GM18498 (cell line): Measurements from ENCODE around the gene EBNA1BP2.
"Not testable (repeated sequence)": the region's sequence is repeated elsewhere in the genome, so short reads cannot be mapped to it uniquely, and the experiment has no call there.

ENCODE experiments used
- ATAC-seq: cut with Tn5 transposase; IDR thresholded peaks from one replicate; pipeline ENCODE4 v1.9.1; 2021; ENCODE audit warnings: mild to moderate bottlenecking, moderate library complexity; ENCODE audit not compliant: unreplicated experiment

Gene EBNA1BP2

DNA sequence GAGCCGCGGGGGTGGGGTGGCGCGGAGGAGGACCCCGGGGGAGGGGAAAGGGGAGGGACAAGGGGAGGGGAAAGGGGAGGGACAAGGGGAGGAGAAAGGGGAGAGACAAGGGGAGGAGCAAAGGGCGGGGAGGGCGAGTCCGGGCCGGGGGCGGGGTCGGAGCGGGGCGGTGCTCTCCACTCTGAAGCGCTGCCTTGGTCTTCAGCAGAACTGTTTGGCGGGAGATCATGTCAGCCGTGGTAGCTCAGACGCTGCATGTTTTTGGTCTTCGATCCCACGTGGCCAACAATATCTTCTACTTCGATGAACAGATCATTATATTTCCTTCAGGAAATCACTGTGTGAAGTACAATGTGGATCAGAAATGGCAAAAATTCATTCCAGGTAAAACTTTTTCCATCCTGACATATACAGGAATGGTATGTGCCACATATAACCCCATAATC lies 460 bp upstream of the EBNA1BP2 start:
- peak; percentile 48 for ATAC-seq

DNA sequence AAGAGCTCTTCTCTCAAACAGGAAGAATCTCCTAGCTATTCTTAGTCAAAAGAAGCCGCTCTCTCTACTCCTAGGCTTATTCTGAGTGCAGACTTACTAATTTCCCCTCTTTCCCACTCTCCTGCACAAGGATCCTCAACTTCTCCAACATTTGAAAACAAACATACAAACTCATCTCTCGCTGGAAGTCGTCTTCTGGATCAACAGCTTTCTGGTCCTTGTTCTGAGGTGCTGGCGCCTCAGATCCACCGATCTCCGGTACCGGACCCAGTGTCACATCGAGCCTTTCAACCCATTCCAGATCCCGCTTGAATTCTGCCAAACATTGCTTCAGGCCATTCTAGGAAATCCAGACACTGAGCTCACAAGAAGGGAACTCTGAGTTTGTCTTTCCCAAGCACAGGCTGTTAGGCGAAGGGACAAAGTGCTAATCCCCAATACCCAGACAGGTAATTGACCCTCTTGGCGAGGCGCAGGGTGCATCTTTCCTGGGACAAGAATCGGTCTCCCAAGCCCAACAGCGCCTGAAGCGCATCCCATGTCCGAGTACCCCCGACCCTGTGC lies 696 bp downstream of the EBNA1BP2 start:
- ATAC-seq: peak; percentile 14

DNA sequence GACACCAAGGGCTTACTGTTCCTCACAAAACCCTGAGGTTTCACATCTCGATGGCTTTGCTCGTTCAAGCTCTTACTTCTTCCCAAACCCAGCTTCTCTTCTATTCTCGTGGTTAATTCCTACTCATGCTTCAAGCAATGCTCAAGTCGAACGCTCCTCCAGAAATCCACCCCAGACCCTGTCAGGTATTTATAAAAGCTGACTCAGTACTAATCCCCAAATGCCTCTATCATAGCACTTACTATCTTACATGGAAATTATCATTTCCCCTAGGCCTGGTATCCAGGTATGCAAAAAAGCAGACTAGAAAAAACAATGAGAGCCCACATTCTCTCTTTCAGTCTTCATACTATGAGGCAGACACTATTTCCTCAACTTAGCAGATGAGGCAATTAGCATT lies 6.3 kb downstream of the EBNA1BP2 start:
- ATAC-seq: no peak

DNA sequence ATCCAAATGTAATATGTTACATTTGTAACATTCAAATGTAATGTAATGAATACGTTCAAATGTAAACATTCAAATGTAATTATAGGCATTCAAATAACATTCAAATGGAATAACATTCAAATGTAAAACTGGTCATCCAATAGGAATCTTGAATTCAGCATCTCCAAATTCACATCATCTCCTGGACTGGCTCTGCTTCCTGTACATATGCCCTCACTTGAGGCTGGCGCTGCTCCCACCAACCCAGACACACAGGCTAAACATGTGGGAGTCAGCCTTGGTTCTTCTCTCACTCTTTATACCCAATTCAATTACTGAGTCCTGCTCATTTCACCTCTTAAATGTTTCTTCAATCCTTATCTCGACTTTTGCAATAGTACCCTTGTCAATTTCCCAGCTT lies 6.9 kb downstream of the EBNA1BP2 start:
- no peak for ATAC-seq

DNA sequence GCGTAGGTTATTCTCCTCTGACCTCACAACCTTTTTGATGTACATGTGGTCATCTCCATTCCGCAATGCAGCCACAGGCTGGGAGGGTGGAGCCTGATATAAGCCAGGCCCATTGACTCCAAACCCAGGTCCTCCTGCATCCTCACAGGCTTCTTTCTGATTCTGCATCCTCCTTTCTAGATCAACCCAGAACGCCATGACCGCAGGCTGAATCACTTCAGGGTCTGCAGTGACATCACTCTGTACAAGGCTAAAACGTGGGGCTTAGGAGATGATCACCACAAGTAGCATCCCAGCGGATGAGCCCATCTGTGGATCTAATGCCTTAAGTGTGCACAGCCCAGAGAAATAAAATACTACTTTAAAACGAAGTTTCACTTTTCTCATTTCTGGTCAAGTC lies 16.1 kb downstream of the EBNA1BP2 start:
- no peak for ATAC-seq

DNA sequence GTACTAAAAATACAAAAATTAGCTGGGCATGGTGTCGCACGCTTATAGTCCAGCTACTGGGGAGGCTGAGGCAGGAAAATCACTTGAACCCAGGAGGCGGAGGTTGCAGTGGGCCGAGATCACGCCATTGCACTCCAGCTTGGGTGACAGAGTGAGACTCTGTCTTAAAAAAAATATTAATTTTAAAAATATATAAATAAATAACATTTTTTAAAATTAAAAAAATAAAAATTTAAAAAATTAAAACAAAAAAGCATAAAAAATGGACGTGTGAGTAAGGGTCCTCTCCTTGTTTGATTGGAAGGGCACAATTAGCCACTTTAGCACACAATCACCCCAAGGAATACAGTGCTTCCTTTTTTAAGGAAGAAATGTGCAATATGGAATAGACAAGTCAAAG lies 18.6 kb downstream of the EBNA1BP2 start:
- no peak for ATAC-seq

DNA sequence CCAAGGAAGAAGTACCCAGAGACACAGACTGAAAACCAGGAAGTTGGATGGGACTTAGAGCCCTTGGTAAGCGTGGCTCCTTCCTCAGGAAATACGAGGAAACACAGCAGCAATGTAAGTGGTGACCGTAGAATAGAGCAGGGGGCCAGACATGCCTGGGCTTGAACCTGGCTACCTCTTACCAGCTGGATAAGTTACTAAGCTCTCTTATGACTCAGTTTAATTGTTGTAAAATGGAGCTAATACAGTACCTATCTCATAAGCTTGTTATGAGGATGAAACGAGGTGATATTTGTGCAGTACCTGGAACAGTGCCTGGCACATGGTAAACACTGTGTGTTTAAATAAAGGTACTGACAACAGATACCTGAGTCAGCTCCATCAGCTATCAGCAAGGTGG lies 19.2 kb downstream of the EBNA1BP2 start:
- no peak for ATAC-seq

DNA sequence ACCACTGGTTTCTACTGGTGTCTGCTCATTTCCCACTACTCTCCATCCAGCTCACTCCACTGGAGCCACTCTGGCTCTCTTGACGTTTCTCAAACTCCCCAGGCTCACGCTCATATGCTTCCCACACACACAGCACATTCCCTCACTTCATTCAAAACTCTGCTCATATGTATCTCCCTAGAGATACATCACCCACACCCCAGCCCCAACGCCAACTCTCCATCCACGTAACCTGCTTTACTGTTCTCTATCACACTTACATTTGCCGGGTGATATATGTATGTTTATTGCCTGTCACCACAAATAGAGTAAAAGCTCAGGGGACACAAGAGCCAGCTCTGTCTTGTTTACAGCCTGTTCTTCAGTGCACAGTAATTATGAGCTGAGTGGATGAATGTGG lies 22.2 kb downstream of the EBNA1BP2 start:
- ATAC-seq: no peak

DNA sequence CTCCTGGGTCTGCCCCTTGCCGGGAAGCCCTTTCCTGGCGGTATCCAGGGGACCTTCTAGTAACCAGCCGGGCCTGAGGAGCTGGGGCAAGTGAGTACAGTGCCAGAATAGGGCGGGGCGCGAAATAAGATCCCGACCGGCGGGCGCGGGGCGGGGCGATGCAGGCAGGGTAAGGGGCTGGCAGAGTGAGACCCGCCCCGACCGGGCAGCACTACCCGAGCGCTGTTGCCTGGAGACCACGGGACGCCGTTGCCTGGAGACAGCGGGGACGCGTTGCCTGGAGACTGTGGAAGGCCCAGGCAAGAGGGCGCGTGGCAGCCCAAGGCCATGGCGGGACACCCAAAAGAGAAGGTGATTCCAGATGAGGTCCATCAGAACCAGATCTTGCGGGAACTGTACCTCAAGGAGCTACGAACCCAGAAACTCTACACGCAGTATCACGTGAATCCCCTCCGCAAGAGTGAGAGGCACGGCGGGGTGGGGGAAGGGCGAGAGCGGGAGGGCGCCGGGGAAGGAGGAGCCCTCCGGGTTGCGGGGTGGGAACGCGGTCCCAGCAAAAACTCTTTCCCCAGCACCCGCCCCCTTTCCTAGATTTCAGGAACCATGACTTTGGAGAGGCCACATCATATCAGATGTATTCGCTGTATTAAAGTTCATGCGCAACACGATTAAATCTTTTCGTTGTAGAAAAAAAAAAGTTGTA lies 24.3 kb downstream of the EBNA1BP2 start:
- no peak for ATAC-seq

DNA sequence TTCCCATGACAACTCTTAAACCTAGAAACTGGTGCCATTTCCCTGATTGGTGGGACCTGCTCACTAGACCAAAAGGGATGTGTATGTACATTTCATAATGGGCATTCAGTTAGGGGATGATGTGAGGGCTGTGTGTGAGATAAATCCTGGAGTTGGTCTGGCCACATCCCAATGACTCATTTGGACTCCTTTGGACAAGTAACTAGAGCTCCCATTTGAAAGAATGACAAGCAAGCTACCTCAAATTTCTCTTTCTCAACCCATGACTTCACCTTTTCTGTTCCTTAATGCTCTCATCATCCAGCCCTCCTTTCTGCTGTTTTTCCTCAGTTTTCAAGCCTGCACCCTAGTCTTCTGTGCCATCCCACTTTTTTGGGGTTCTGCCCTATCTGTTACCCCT lies 27.9 kb downstream of the EBNA1BP2 start:
- ATAC-seq: no peak

DNA sequence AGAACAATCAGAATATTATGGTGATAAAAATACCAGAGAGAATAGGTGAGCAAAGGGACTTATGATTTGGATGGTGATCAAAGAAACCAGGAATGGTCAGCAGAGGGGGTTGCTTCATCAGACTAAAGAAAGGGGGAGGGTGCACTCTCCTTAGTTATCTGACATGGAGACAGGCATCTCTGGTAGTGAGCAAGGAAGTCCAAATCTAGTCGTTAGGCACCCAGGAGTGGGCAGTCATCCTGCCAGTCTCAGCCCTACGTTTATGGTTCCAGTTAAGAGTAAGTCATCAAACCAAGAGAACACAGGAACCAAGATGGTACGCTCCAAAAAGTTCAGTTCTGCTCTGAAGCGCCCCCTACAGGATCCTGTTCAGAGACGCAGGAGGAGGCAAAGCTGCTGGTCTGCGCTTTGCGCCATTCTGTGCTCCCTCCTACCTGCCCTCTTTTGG lies 28.6 kb downstream of the EBNA1BP2 start:
- no peak for ATAC-seq

DNA sequence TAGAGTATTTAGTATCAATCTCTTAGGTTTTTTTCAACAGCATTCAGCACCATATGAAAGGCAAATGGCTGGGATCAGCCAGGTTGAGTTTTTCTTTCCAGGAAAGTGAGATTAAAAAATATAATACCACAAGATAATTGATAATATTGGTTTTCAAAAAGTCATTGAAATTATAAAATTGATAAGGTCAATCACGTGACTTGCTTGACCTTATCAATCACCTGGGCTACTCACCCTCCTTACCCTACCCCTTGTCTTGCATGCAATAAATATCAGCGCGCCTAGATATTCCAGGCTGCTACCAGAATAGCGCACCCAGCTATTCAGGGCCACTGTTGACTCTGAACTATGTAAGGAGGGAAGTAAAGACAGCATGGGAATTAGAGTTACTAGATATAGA lies 31.5 kb downstream of the EBNA1BP2 start:
- ATAC-seq: no peak

DNA sequence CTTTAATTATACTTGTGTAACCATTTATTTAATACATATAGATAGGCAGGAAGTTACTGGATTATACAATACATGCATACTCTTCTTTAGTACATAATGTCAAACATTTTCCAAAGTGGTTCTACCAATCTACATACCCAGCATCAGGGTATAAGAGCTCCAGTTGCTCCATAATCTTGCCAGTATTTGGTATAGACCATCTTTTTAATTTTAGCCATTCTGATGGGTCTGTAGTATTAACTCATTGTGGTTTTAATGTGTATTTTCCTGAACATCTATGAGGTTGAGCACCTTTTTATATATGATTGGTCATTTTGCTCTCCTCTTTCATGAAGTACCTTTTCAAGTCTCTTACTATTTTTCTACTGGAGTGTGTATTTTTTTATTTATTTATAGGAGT lies 32.1 kb downstream of the EBNA1BP2 start:
- no peak for ATAC-seq

DNA sequence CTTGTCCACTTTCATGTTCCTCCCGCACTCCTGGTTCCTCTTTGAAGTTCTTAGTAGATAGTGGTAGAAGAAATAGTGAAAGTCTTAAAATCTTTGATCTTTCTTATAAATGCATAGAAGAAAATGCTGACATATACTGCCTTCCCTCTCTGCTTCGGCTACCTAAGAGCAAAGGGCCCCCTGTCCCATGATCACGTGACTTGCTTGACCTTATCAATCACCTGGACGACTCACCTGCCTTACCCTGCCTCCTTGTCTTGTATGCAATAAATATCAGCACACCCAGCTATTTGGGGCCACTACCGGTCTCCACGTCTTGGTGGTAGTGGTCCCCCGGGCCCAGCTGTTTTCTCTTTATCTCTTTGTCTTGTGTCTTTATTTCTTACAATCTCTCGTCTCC lies 32.8 kb downstream of the EBNA1BP2 start:
- ATAC-seq: not testable (repeated sequence)

DNA sequence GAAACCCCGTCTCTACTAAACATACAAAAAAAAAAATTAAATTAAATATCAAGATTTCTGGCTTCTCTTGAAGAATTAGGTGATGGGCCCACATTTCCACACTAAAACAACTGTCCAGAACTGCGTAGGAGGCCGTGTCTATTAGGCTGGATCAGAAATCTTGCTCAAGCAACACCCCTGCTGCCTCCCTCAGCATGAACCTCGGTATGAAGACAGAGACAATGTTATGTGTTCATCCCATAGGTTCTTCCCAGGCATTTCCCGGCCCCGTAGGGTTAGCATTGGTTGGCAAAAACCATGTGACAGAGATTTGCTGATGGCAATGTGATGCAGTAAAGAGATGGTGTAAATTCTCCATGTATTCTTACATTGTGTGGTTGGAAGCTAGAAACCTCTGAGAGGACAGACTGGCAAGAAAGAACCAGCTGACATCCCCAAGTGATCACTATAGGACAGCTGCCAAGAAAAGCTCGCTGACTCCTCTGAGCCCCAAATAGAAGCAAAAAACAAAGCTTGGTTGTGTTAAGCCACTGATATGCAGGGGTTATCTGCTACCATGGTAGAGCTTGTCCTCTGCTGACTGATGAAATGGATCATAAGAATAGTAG lies 34.5 kb downstream of the EBNA1BP2 start:
- no peak for ATAC-seq

DNA sequence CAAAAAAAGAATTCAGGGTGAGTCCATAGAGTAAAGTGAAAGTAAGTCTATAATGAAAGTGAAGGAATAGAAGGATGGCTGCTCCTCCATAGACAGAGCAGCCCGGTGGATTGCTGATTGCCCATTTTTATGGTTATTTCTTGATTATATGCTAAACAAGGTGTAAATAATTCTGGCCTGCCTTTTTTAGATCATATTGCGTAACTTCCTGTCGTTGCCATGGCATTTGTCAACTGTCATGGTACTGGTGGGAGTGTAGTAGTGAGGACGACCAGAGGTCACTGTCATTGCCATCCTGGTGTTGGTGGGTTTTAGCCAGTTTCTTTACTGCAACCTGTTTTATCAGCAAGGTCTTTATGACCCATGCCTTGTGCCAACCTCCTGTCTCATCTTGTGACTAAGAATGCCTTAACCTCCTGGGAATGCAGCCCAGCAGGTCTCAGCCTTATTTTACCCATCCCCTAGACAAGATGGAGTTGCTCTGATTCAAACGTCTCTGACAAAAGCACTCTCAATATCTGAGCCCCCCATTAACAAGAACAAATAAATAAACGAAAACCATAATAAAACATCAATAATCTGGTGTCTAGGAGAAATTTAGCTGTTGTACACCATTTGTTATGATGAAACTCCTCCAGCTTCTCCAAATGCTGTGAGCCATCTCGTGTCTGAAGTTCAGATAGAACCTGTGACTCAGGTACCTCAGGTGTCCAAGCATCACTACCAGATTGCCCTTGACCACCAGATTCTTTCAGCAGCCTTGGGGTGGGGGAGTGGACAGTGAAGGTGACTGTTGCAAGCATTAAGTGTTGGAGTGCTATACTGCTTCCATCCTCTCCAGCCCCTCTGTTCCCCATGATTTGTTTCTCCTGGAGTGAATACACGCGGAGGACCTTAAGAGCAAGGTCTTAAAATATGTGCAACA lies 36.0 kb downstream of the EBNA1BP2 start:
- ATAC-seq: no peak

DNA sequence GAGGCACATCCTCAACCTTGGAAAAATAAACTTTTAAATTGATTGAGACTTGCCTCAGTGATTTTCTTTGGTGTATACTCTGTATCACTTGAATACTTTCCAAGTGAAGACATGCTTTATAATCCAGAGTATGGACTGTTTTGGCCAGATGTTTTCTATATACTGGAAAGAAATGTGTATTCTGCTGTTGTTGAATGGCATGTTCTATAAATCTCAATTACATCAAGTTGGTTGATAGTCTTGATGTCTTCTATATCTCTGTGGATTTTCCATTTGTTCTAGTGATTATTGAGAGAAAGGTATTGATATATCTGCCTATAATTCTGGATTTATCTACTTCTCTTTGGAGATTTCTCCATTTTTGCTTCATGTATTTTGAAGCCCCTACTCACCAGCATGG lies 37.5 kb downstream of the EBNA1BP2 start:
- no peak for ATAC-seq

DNA sequence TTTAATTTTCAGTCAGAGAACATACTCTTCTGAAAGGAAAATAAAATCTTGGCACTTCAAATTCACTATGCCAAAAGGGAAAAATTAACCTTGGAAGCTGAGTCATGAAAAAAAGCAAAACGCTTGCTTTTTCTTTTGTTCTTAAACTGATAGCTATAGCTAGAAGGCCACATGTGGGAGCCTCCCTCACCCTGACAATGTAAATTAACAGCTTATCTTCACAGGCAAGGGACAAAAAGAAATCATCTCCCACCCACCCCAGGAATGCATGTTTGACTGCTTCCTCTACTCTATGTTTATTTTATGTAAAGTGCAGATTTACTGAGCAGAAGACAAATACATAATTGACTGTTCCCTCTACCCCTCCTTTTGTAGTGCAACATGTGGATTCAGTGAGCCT lies 38.0 kb downstream of the EBNA1BP2 start:
- ATAC-seq: no peak

DNA sequence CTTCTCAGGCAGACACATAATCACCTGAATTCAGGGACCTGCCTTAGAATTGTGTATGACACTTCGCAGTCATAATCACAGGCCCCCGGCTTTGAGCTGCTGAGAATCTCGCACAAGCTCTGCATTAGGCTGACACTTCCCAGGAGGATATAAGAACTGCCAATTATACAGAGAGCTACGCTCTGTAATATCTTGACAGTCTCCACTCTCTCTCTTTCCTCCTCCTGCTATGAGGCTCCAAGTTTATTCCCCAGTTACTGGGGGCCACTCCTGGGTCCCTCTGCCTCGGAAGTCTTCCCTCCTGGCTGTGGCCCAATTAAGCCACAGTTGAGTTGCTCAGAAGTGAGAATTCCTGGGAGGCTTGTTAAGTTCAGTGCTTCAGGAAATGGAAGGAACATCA lies 42.7 kb downstream of the EBNA1BP2 start:
- ATAC-seq: no peak

DNA sequence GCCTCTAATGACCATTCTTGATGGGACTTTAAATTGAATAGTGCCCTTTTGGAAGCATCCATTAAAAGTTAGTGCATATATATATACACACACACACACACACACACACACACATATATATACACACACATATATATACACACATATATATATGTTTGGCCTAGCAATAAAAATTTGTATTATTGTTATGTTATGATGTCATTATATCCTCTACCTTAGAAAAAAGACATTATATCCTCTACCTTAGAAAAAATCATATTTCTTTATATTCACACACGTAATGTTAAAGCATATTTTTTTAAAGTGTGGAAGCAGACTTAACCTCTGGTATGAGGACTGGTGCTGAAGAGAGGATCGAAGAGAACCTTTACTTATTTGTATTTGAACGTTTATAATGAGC lies 43.3 kb downstream of the EBNA1BP2 start:
- no peak for ATAC-seq

DNA sequence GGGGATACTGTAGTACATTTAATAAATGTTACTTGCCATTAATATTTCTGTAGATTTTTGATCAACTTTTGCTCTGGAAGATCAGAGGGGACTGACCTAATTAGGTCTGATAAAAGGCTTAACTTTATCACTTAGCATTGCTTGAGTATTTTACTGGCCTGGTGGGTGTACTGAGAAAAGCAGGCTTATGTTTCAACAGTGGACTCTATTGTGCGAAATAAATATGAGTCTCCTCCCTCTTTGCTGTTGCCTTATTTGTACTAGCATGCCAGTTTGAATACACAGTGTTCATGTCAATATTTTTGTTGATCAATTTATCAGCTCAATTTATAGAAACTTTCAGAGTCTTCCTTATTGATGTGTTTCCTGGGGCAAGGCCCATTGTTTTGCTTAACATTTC lies 49.1 kb downstream of the EBNA1BP2 start:
- ATAC-seq: no peak
